ENCODE data around the gene PTCD2. TPM values are rescaled to one million over a fixed set of nuclear protein-coding genes. Genes with fewer than 3 reads are reported as not detected.

The PTCD2 gene
- total and polyA plus RNA-seq, 9 of the 15 experiments (the other 6 are each of a cell fraction or from before 2014, with no cell fraction given), result 11.9 to 28.5 (median 18.6) TPM

DNA sequence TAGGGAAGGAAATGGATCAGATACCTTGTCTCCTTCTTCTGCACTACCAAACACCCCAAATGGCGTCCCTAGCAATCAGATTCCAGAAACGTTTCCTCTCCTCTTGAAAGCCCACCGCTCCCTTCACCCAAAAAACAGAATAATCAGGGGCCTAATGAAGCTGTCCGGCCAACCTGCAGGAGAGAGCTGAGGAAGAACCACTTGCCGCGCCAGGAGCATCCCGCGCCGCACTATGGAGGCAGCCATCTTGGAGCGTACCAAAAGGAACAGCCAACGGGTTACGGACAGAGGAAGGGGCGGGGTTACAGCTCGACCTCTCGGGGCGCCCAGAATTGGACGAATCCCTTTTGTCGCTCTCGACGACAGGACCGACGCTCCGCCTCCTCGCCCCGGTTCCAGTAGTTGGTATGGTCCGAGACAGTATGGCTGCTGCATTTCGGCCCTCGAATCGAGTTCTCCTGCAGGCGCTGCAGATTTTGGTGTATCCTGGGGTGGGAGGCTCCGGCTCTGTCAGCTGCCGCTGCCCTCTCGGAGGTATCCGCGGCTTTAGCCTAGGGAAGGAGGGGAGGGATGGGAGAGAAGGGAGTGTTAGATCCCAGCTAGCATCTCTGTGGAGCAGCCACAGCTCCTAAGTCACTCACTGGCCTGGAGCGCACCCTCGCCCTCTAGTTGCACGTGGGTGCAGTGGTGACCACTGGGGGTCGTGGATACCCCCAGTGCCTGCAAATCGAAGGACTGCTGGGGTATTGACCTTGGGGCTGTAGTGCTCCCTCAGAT is at the start of gene PTCD2, which contains the start of gene MRPS27 (continued):
- TF ChIP-seq, protein P1, sequence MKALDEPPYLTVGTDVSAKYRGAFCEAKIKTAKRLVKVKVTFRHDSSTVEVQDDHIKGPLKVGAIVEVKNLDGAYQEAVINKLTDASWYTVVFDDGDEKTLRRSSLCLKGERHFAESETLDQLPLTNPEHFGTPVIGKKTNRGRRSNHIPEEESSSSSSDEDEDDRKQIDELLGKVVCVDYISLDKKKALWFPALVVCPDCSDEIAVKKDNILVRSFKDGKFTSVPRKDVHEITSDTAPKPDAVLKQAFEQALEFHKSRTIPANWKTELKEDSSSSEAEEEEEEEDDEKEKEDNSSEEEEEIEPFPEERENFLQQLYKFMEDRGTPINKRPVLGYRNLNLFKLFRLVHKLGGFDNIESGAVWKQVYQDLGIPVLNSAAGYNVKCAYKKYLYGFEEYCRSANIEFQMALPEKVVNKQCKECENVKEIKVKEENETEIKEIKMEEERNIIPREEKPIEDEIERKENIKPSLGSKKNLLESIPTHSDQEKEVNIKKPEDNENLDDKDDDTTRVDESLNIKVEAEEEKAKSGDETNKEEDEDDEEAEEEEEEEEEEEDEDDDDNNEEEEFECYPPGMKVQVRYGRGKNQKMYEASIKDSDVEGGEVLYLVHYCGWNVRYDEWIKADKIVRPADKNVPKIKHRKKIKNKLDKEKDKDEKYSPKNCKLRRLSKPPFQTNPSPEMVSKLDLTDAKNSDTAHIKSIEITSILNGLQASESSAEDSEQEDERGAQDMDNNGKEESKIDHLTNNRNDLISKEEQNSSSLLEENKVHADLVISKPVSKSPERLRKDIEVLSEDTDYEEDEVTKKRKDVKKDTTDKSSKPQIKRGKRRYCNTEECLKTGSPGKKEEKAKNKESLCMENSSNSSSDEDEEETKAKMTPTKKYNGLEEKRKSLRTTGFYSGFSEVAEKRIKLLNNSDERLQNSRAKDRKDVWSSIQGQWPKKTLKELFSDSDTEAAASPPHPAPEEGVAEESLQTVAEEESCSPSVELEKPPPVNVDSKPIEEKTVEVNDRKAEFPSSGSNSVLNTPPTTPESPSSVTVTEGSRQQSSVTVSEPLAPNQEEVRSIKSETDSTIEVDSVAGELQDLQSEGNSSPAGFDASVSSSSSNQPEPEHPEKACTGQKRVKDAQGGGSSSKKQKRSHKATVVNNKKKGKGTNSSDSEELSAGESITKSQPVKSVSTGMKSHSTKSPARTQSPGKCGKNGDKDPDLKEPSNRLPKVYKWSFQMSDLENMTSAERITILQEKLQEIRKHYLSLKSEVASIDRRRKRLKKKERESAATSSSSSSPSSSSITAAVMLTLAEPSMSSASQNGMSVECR (CRISPR knock-in tag; IDR thresholded peaks at IDR 0.05), result peak; percentile 90
- peak; percentile 92 for TF ChIP-seq KDM5B (IDR thresholded peaks at IDR 0.05; ENCODE audit: insufficient replicate concordance, low read depth, low read length)
- TF ChIP-seq CTBP1 (IDR thresholded peaks at IDR 0.05; ENCODE audit: borderline replicate concordance), result peak; percentile 12; the same call in 1 of the 2 replicates
- TF ChIP-seq, protein P2, sequence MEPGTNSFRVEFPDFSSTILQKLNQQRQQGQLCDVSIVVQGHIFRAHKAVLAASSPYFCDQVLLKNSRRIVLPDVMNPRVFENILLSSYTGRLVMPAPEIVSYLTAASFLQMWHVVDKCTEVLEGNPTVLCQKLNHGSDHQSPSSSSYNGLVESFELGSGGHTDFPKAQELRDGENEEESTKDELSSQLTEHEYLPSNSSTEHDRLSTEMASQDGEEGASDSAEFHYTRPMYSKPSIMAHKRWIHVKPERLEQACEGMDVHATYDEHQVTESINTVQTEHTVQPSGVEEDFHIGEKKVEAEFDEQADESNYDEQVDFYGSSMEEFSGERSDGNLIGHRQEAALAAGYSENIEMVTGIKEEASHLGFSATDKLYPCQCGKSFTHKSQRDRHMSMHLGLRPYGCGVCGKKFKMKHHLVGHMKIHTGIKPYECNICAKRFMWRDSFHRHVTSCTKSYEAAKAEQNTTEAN (CRISPR knock-in tag; IDR thresholded peaks at IDR 0.05), result no peak
- TF ChIP-seq ZBTB1 (CRISPR knock-in tag; IDR thresholded peaks at IDR 0.05; ENCODE audit: borderline replicate concordance, low read depth), result peak; percentile 61; the same call in 1 of the 2 replicates
- peak; percentile 91 for TF ChIP-seq MTA1 (IDR thresholded peaks at IDR 0.05; ENCODE audit: borderline replicate concordance)
- peak; percentile 66 to 99; a peak in 3 of 4 replicates for TF ChIP-seq FOXK2 (conservative IDR thresholded peaks at IDR 0.05 in 1 of 2, IDR thresholded peaks at IDR 0.05 in 1 of 2; ENCODE audit: low read depth in 2 of 2)
- TF ChIP-seq RHOXF2B (CRISPR knock-in tag; conservative IDR thresholded peaks at IDR 0.05), result no peak
- TF ChIP-seq GTF2F1 (IDR thresholded peaks at IDR 0.05; ENCODE audit: low read depth, low read length), result peak; percentile 89; the same call in 1 of the 2 replicates
